GM12875 (cell line): ENCODE data around the gene PACS1.

ENCODE experiments used
- H3K4me3 ChIP-seq: one replicate; pipeline ENCODE4 v1.5.1; 2011; ENCODE audit warnings: low read depth, low read length, control low read depth
- CTCF ChIP-seq: IDR thresholded peaks from 2 replicates; pipeline ENCODE4 v1.5.1; 2011; ENCODE audit warnings: low read depth, mild to moderate bottlenecking, control low read depth, inconsistent platforms, low read length, moderate library complexity, borderline replicate concordance; ENCODE audit not compliant: insufficient read depth

PACS1 gene

DNA sequence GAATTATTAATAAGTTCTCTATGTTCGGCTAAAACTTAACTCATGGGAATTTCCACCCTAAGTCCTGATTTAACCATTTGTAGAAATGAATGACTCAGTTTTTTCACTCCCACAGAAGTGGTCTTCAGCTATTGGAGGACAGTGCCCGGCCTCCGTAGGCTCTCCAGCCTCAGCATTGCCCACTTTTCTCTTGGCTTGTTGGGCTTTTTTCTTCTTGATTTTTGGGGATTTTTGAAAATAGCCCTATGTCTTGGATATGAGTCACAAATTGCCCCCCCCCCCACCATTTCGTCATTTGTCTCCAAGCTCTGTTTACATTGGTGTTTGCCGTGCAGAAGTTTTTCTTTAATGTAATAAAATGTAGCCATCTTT lies 66.7 kb downstream of the PACS1 start:
- H3K4me3 ChIP-seq: no peak overlapping the region
- TF ChIP-seq CTCF: no peak

DNA sequence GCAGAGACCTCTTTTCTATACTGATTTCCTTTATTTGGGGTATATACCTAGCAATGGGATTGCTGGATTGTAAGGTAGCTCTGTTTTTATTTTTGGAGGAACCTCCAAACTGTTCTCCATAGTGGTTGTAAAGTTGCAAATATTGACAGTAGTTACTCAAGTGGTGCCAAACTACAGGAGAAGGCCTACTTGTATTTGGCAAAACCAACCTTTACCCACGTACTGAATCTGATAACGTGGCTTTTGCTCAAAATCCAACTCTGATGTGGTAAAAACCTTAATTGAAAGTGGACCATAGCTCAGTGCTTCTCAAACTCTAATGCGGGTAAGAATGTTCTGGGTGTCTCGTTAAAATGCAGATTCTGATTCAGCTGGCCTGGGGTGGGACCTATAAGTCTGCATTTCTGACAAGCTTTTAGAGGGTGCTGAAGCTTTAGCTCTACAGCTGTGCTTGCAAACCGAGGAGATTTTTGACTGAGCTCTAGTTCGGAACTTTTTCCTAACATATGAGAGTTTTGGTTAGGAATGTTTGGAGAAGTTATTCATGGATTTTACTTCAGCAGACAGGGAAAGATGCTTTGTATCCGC lies 69.8 kb downstream of the PACS1 start:
- H3K4me3 ChIP-seq: no peak overlapping the region
- no peak for TF ChIP-seq CTCF

DNA sequence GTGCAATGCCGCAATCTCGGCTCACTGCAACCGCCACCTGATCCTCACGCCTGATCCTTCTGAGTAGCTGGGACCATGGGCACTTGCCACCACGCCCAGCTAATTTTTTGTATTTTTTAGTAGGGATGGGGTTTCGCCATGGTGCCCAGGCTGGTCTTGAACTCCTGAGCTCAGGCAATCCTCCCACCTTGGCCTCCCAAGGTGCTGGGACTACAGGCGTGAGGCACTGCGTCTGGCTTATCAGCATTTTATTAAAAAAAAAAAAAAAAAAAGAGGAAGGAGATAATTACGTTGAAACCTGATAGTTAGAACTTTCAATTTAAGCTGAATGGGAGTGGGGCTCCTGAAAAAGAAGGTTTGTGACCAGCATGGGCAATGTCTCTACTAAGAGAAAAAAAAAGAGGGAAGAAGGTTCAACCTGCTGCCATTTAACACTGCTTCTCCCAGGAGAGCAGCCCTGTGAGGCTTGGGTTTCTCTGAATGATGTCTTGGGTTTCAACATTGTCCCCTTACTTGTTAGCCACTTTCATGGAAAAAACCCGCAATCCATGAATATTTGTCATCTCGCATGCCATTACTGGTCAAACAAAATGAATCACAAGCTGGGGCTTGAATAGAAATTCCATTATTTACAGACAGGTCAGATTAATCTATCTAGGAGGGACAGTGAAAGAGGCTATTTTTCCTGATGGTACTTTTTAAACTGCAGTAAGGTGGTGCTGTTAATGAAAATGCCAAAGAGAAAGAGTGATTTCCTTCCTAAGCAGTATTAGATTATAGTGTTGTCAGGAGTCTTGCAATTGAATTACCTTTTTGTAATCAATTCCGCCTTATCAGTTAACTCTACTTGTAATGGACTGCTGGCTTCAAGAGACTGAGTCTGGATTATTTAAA lies 72.5 kb downstream of the PACS1 start:
- H3K4me3 ChIP-seq: no peak overlapping the region
- no peak for TF ChIP-seq CTCF

DNA sequence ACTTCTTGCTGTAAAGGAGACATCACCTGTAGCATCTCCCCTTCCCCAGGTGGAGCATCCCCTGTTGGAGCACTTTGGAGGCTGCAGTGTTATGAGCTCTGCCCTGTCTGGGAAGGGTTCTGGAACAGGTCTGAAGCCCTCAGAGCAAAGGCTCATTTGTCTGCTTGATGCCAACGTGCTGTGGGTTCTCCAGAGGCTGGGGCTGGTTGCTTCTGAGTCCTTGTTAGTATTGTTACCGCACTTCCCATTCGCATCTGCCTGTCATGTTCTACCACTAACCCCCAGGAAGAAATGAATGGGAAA lies 73.1 kb downstream of the PACS1 start:
- H3K4me3 ChIP-seq: no peak overlapping the region
- no peak for TF ChIP-seq CTCF

DNA sequence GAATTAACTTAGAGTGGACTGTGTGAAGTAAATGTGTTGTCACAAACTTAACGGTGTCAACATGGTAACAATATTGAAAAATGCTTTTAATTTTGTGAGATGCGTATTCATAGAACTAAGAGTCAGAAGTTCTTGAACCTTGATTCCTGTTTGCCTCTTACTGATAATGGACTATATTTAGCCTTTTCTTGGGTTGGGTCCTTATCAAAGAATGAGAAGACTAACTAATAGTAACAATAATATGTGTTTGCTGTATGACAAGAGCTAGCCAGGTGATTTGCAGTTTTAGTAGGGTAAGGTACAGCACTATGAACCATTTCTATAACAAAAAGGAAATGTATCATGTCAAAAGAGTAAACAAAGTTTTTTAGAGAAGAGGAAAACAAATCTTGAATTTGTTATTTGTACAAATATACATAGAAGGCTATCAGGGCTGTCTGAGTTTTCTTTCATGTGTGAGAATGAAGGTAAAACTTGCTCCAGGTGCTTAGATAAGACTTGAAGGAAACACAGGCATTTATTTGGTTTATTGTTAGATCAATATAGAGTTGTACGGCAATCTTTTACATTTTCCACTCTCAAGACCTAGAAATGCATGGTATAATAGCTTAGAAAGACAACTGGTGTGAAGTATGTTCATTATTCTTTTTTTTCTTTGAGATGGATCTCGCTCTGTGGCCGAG lies 74.1 kb downstream of the PACS1 start:
- no peak for TF ChIP-seq CTCF
- no peak overlapping the region for H3K4me3 ChIP-seq

GRCh38 chr11:66146074-66146473 lies 76.0 kb downstream of the PACS1 start:
- no peak for TF ChIP-seq CTCF

More at GRCh38 chr11:66146074-66146473, 76.0 kb downstream of the PACS1 start:
- no peak overlapping the region for H3K4me3 ChIP-seq
